ENCODE measurements around the gene HS2ST1.

DNA sequence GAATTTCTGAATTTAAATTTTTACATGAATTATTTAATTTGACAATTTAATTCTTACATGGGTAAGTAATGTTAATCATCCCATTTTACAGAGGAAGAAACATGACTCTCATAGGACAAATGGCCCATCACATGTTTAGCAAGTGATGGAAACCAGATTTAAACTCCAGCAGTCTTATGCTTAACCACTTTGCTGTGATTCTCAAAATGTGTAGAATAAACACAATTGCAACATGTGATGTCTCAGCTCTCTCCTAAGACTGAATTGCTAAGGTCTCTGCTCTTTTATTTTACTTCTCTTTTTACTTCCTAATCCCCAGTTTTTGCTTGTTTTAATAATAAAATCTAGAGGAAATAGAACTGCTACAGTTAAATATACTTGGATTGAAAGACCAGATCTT lies 42.8 kb downstream of the HS2ST1 start:
- TF ChIP-seq, protein P1, sequence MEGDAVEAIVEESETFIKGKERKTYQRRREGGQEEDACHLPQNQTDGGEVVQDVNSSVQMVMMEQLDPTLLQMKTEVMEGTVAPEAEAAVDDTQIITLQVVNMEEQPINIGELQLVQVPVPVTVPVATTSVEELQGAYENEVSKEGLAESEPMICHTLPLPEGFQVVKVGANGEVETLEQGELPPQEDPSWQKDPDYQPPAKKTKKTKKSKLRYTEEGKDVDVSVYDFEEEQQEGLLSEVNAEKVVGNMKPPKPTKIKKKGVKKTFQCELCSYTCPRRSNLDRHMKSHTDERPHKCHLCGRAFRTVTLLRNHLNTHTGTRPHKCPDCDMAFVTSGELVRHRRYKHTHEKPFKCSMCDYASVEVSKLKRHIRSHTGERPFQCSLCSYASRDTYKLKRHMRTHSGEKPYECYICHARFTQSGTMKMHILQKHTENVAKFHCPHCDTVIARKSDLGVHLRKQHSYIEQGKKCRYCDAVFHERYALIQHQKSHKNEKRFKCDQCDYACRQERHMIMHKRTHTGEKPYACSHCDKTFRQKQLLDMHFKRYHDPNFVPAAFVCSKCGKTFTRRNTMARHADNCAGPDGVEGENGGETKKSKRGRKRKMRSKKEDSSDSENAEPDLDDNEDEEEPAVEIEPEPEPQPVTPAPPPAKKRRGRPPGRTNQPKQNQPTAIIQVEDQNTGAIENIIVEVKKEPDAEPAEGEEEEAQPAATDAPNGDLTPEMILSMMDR (conservative IDR thresholded peaks at IDR 0.05), result no peak
- TF ChIP-seq EZH2 (IDR thresholded peaks at IDR 0.05; ENCODE audit: low read depth), result no peak

Data from PC-9 (cell line).